Right atrium auricular region (tissue), 2 donors: Measurements from ENCODE around the gene MYMX. TPM values are rescaled to one million over a fixed set of nuclear protein-coding genes. Genes with fewer than 3 reads are reported as not detected.
"Not testable (repeated sequence)": the region's sequence is repeated elsewhere in the genome, so short reads cannot be mapped to it uniquely, and the experiment has no call there.

Experiments
- DNase-seq: peaks from one replicate; pipeline ENCODE4 v3.0.0-alpha.2; 2019; ENCODE audit warnings: low spot score
- H3K27ac ChIP-seq, 2 donors: fragments of 200-600 bp; sonication (generic); 1 replicate in 1 of 2; 2 replicates in 1 of 2; pipeline ENCODE4 v1.5.1; 2016 to 2019
- H3K27me3 ChIP-seq, 2 donors: fragments of 200-600 bp; sonication (generic); one replicate each; pipeline versions ENCODE4 v1.5.1 to v1.6.0; 2017 to 2019
- H3K36me3 ChIP-seq: fragments of 200-600 bp; sonication (generic); one replicate; pipeline ENCODE4 v1.5.1; 2016
- H3K4me1 ChIP-seq, 2 donors: fragments of 200-600 bp; sonication (generic); one replicate each; pipeline versions ENCODE4 v1.5.1 to v1.6.0; 2017 to 2019
- H3K4me3 ChIP-seq, 2 donors: fragments of 200-600 bp; sonication (generic); 1 replicate in 1 of 2; 2 replicates in 1 of 2; pipeline ENCODE4 v1.5.1; 2017 to 2019; ENCODE audit warnings: mild to moderate bottlenecking in 1 of 2, moderate library complexity in 1 of 2
- H3K9me3 ChIP-seq, 2 donors: fragments of 200-600 bp; sonication (generic); one replicate each; pipeline ENCODE4 v1.5.1; 2019
- total RNA-seq, 2 donors: library from RNA; depleted of rRNA; stranded (reverse); fragments of >200 nt; gene quantifications; one replicate each; pipeline ENCODE4 v1.1.0, GENCODE V29; 2016
- TF ChIP-seq, protein P1 (sequence below), 2 donors: fragments of 200-600 bp; sonication (generic); IDR thresholded peaks; one replicate each; pipeline ENCODE4 v1.5.1; 2019; ENCODE audit warnings: antibody characterized with exemption in 2 of 2

Gene MYMX
- total RNA-seq, 2 donors from 2014 or later, result not detected

DNA sequence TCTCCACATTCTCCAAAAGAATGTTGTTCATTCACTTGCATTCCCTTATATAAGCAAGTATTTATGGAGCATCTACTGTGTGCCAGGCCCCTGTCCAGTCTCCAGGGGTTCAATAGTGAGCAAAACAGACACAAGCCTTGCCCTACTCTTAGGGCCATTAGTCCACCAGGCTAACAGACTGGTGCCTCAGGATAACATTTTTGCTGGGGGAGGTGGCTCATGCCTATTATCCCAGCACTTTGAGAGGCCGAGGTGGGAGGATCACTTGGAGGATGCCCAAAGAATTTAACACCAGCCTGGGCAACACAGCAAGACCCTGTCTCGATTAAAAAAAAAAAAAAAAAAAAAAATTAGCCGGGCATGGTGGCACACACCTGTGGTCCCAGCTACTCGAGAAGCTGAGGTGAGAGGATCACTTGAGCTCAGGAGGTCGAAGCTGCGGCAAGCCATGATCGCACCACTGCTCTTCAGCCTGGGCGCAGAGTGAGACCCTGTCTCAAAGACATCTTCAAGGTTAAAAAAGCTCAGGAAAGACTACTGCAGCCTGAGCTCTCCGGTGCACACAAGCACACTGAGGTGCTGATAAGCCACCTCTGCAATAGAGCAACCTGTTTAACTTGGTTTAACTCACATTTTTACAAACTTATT lies 38.2 kb upstream of the MYMX start:
- TF ChIP-seq, protein P1, sequence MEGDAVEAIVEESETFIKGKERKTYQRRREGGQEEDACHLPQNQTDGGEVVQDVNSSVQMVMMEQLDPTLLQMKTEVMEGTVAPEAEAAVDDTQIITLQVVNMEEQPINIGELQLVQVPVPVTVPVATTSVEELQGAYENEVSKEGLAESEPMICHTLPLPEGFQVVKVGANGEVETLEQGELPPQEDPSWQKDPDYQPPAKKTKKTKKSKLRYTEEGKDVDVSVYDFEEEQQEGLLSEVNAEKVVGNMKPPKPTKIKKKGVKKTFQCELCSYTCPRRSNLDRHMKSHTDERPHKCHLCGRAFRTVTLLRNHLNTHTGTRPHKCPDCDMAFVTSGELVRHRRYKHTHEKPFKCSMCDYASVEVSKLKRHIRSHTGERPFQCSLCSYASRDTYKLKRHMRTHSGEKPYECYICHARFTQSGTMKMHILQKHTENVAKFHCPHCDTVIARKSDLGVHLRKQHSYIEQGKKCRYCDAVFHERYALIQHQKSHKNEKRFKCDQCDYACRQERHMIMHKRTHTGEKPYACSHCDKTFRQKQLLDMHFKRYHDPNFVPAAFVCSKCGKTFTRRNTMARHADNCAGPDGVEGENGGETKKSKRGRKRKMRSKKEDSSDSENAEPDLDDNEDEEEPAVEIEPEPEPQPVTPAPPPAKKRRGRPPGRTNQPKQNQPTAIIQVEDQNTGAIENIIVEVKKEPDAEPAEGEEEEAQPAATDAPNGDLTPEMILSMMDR (IDR thresholded peaks at IDR 0.05), result no peak
- H3K9me3 ChIP-seq, result no peaks in the 10 kb centered on the region
- H3K27me3 ChIP-seq, result no peaks in the 10 kb centered on the region
- H3K27ac ChIP-seq, result peak overlapping the region; percentile 42 to 53
- H3K4me3 ChIP-seq, result no peak overlapping the region
- no peak for DNase-seq
- H3K36me3 ChIP-seq, result no peaks in the 10 kb centered on the region
- H3K4me1 ChIP-seq, result peaks cover 0 to 26% of the 10 kb centered on the region in 2 donors

DNA sequence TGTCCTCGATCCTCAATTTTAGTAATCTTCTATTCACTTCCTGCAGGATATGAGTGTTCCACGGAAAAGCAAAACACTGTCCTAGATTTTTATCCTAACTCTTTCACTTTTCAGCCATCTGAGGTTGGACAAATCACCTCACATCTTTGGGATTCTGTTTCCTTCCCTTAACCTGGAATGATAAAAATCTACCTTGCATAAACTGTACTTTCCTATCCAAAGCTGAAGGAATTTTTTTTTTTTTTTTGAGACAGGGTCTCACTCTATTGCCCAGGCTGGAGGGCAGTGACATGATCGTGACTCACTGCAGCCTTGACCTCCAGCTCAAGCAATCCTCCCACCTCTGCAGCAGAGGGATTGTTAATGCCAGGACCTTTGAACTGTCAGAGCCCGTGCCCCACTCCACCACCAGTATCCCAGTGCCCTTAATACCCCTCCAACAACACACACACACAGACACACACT lies 37.6 kb upstream of the MYMX start:
- no peak for DNase-seq
- Histone ChIP-seq H3K36me3 (no peaks in the 10 kb centered on the region), H3K4me1 (peaks cover 0 to 26% of the 10 kb centered on the region in 2 donors), H3K9me3 (no peaks in the 10 kb centered on the region), H3K27me3 (no peaks in the 10 kb centered on the region), H3K27ac (peak overlapping the region in 1 of 2 donors; percentile 19), H3K4me3 (no peak overlapping the region)
- TF ChIP-seq, protein P1 (IDR thresholded peaks at IDR 0.05), result no peak

- TF ChIP-seq, protein P1 (IDR thresholded peaks at IDR 0.05), result no peak
- Histone ChIP-seq H3K27ac (no peak overlapping the region), H3K4me1 (peaks cover 0 to 26% of the 10 kb centered on the region in 2 donors), H3K36me3 (no peaks in the 10 kb centered on the region), H3K4me3 (no peak overlapping the region), H3K27me3 (no peaks in the 10 kb centered on the region), H3K9me3 (no peaks in the 10 kb centered on the region)
- no peak for DNase-seq
Measured at GRCh38 chr6:44179648-44180047, 37.1 kb upstream of the MYMX start.

DNA sequence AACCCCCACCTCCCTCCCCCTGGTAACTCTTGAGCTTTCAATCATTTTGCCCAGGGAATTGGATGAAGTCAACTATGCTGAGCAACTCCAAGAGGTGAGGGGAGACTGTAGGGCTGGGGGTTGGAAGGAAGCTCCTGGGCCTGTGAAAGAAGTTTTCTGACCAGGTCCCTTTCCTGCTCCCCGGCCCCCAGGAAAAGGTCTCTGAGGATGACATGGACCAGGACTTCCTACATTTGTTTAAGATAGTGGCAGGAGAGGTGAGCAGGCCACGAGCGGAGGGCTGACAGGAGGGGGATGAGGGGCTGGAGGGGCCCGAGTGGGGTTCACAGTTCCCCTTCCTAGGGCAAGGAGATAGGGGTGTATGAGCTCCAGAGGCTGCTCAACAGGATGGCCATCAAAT lies 36.3 kb upstream of the MYMX start:
- Histone ChIP-seq H3K27ac (no peak overlapping the region), H3K36me3 (no peaks in the 10 kb centered on the region)

GRCh38 chr6:44180886-44181285 lies 35.8 kb upstream of the MYMX start:
- TF ChIP-seq, protein P1 (IDR thresholded peaks at IDR 0.05), result no peak
- no peaks in the 10 kb centered on the region for H3K27me3 ChIP-seq
- H3K4me1 ChIP-seq, result peaks cover 0 to 28% of the 10 kb centered on the region in 2 donors
- DNase-seq, result no peak
- no peaks in the 10 kb centered on the region for H3K9me3 ChIP-seq
- H3K36me3 ChIP-seq, result no peaks in the 10 kb centered on the region
- H3K4me3 ChIP-seq, result no peak overlapping the region
- H3K27ac ChIP-seq, result no peak overlapping the region

More for the DNA sequence above, 36.3 kb upstream of the MYMX start:
- TF ChIP-seq, protein P1 (IDR thresholded peaks at IDR 0.05), result no peak
- H3K4me3 ChIP-seq, result no peak overlapping the region
- no peaks in the 10 kb centered on the region for H3K27me3 ChIP-seq
- H3K9me3 ChIP-seq, result no peaks in the 10 kb centered on the region
- peaks cover 0 to 26% of the 10 kb centered on the region in 2 donors for H3K4me1 ChIP-seq
- DNase-seq, result no peak

GRCh38 chr6:44181784-44182183 lies 34.9 kb upstream of the MYMX start:
- DNase-seq, H3K27ac ChIP-seq, H3K4me3 ChIP-seq, H3K9me3 ChIP-seq, H3K27me3 ChIP-seq, H3K36me3 ChIP-seq: not testable (repeated sequence)
- peaks cover 0 to 25% of the 10 kb centered on the region in 2 donors for H3K4me1 ChIP-seq
